HepG2 (cell line): Measurements from ENCODE around the gene SNAPIN. TPM values are rescaled to one million over a fixed set of nuclear protein-coding genes. Genes with fewer than 3 reads are reported as not detected.

Source experiments
- CAMTA2 ChIP-seq: sonication (generic); formaldehyde crosslinking; IDR thresholded peaks from 2 replicates; pipeline ENCODE4 v1.4.0; 2020; ENCODE audit warnings: mild to moderate bottlenecking, missing genetic modification reagents, borderline replicate concordance
- FLYWCH1 ChIP-seq: sonication (generic); formaldehyde crosslinking; IDR thresholded peaks from 2 replicates; pipeline ENCODE4 v1.8.1; 2023; ENCODE audit warnings: mild to moderate bottlenecking, missing genetic modification reagents
- FOXA3 ChIP-seq: IDR thresholded peaks from 2 replicates; pipeline ENCODE4 v1.6.1; 2016; ENCODE audit warnings: missing genetic modification reagents, missing compliant biosample characterization
- GATA4 ChIP-seq: sonication (generic); IDR thresholded peaks from 2 replicates; pipeline ENCODE4 v1.6.1; 2016; ENCODE audit warnings: antibody characterized with exemption, low read depth, borderline replicate concordance
- MED13 ChIP-seq: sonication (generic); formaldehyde crosslinking; IDR thresholded peaks from 2 replicates; pipeline ENCODE4 v1.5.0; 2020; ENCODE audit warnings: missing genetic modification reagents
- MED8 ChIP-seq: sonication (generic); formaldehyde crosslinking; IDR thresholded peaks from 2 replicates; pipeline ENCODE4 v1.8.1; 2023; ENCODE audit warnings: mild to moderate bottlenecking, missing genetic modification reagents; ENCODE audit not compliant: insufficient replicate concordance
- RFX5 ChIP-seq: IDR thresholded peaks from 2 replicates; pipeline ENCODE4 v1.6.1; 2011; ENCODE audit warnings: low read depth, low read length, improper control_type of control experiment
- SP2 ChIP-seq: sonication (generic); formaldehyde crosslinking; IDR thresholded peaks from 2 replicates; pipeline ENCODE4 v1.5.1; 2020; ENCODE audit warnings: mild to moderate bottlenecking, missing genetic modification reagents
- ZFP36 ChIP-seq: fragments of 150-350 bp; IDR thresholded peaks from 2 replicates; pipeline ENCODE4 v1.6.1; 2018; ENCODE audit warnings: borderline replicate concordance, low read length, low read depth; ENCODE audit not compliant: partially characterized antibody
- ZNF251 ChIP-seq: sonication (generic); formaldehyde crosslinking; IDR thresholded peaks from 2 replicates; pipeline ENCODE4 v1.9.0; 2021; ENCODE audit warnings: mild to moderate bottlenecking, missing genetic modification reagents
- ZNF460 ChIP-seq: sonication (generic); formaldehyde crosslinking; IDR thresholded peaks from 2 replicates; pipeline ENCODE4 v1.5.1; 2020; ENCODE audit warnings: missing genetic modification reagents, mild to moderate bottlenecking, borderline replicate concordance
- ZNF577 ChIP-seq: sonication (generic); formaldehyde crosslinking; IDR thresholded peaks from 2 replicates; pipeline ENCODE4 v1.4.0; 2020; ENCODE audit warnings: mild to moderate bottlenecking, low read depth, missing genetic modification reagents, borderline replicate concordance
- ZNF598 ChIP-seq: sonication (generic); formaldehyde crosslinking; IDR thresholded peaks from 2 replicates; pipeline ENCODE4 v1.5.1; 2020; ENCODE audit warnings: mild to moderate bottlenecking, missing genetic modification reagents, borderline replicate concordance
- ZNF749 ChIP-seq: sonication (generic); formaldehyde crosslinking; IDR thresholded peaks from 2 replicates; pipeline ENCODE4 v1.8.0; 2022; ENCODE audit warnings: mild to moderate bottlenecking, missing genetic modification reagents, moderate library complexity, borderline replicate concordance
- ZSCAN21 ChIP-seq: sonication (generic); formaldehyde crosslinking; IDR thresholded peaks from 2 replicates; pipeline ENCODE4 v1.8.0; 2022; ENCODE audit warnings: mild to moderate bottlenecking, missing genetic modification reagents, moderate library complexity, borderline replicate concordance
- polyA plus RNA-seq, 8 experiments: library from polyadenylated mRNA; depleted of rRNA in 3 of 8; stranded (reverse) in 7 of 8; unstranded in 1 of 8; fragments of >200 nt; fragmentation: Illumina TruSeq in 4 of 8; extraction: Trizol in 4 of 8; gene quantifications; 2 replicates each; pipeline versions ENCODE4 v1.2.1 to v1.2.3, GENCODE V29; 2011 to 2016; ENCODE audit warnings: low read depth in 4 of 8, missing spikeins in 1 of 8, mixed read lengths in 1 of 8; ENCODE audit not compliant: insufficient read depth in 1 of 8
- total RNA-seq, 5 experiments: library from RNA; depleted of rRNA; stranded (reverse); fragments of >200 nt; fragmentation: Illumina TruSeq; extraction: Trizol; gene quantifications; 2 replicates each; pipeline ENCODE4 v1.2.3, GENCODE V29; 2016; ENCODE audit warnings: low read depth in 1 of 5
- TF ChIP-seq, protein P1 (sequence below): sonication (generic); formaldehyde crosslinking; IDR thresholded peaks from 2 replicates; pipeline ENCODE4 v1.4.0; 2020; ENCODE audit warnings: missing genetic modification reagents
- TF ChIP-seq, protein P2 (sequence below): sonication (generic); formaldehyde crosslinking; IDR thresholded peaks from 2 replicates; pipeline ENCODE4 v1.5.1; 2020; ENCODE audit warnings: mild to moderate bottlenecking, missing genetic modification reagents, borderline replicate concordance
- TF ChIP-seq, protein P3 (sequence below): sonication (generic); formaldehyde crosslinking; IDR thresholded peaks from 2 replicates; pipeline ENCODE4 v1.8.0; 2022; ENCODE audit warnings: mild to moderate bottlenecking, missing genetic modification reagents, moderate library complexity
- TF ChIP-seq, protein P4 (sequence below): sonication (generic); formaldehyde crosslinking; IDR thresholded peaks from 2 replicates; pipeline ENCODE4 v1.4.0; 2020; ENCODE audit warnings: missing genetic modification reagents; ENCODE audit errors: not compliant biosample characterization

Gene SNAPIN
- total and polyA plus RNA-seq, 2 of the 13 experiments (the other 11 are each of a cell fraction or from before 2014, with no cell fraction given) = 23.9 to 25.7 TPM

DNA sequence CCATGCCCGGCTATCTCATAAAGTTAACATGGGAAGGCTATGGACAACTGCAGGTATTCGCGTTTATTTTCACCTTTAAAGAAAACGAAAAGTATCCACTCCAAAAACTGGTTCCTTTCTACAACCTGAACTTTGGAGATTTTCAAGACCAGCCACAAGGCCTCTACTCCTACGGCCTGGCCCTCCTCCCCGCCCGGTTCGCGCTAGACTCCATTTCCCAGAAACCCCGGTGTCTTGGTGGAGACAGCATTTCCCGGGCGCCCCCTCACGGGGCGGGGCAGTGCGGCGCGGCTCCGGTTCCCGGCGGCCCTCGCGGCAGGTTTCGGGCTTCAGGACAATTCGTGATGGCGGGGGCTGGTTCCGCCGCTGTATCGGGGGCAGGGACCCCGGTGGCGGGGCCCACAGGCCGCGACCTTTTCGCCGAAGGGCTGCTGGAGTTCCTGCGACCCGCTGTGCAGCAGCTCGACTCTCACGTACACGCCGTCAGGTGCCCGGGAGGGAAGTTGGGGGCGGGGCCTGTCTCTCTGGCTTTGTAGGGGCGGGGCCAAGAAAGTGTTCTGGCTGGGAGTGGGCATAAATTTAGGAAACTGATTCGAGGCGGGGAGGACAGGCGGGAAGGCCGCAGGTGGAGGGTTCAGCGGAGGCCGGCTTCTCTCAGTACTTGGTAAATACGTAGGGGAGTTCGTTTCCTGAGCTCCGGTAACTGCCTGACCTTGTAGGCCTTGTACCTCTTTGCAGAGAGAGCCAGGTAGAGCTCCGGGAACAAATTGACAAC, at the start of gene SNAPIN (continued):
- TF ChIP-seq FLYWCH1 (no peak), ZNF577 (CRISPR knock-in tag) (no peak), SP2 (CRISPR knock-in tag) (peak; percentile 37; the same call in 1 of the 2 replicates), ZNF749 (CRISPR knock-in tag) (no peak), FOXA3 (CRISPR knock-in tag) (no peak; the same call in none of the 2 replicates), GATA4 (no peak), CAMTA2 (CRISPR knock-in tag) (no peak), ZFP36 (no peak), ZNF460 (no peak), ZSCAN21 (CRISPR knock-in tag) (0 out of 2 replicates have a peak, but pooled peaks have one; percentile 37), ZNF598 (no peak), MED13 (peak; percentile 60; the same call in 1 of the 2 replicates), ZNF251 (CRISPR knock-in tag) (no peak), RFX5 (no peak), MED8 (CRISPR knock-in tag) (peak; percentile 74)
- TF ChIP-seq, protein P1, sequence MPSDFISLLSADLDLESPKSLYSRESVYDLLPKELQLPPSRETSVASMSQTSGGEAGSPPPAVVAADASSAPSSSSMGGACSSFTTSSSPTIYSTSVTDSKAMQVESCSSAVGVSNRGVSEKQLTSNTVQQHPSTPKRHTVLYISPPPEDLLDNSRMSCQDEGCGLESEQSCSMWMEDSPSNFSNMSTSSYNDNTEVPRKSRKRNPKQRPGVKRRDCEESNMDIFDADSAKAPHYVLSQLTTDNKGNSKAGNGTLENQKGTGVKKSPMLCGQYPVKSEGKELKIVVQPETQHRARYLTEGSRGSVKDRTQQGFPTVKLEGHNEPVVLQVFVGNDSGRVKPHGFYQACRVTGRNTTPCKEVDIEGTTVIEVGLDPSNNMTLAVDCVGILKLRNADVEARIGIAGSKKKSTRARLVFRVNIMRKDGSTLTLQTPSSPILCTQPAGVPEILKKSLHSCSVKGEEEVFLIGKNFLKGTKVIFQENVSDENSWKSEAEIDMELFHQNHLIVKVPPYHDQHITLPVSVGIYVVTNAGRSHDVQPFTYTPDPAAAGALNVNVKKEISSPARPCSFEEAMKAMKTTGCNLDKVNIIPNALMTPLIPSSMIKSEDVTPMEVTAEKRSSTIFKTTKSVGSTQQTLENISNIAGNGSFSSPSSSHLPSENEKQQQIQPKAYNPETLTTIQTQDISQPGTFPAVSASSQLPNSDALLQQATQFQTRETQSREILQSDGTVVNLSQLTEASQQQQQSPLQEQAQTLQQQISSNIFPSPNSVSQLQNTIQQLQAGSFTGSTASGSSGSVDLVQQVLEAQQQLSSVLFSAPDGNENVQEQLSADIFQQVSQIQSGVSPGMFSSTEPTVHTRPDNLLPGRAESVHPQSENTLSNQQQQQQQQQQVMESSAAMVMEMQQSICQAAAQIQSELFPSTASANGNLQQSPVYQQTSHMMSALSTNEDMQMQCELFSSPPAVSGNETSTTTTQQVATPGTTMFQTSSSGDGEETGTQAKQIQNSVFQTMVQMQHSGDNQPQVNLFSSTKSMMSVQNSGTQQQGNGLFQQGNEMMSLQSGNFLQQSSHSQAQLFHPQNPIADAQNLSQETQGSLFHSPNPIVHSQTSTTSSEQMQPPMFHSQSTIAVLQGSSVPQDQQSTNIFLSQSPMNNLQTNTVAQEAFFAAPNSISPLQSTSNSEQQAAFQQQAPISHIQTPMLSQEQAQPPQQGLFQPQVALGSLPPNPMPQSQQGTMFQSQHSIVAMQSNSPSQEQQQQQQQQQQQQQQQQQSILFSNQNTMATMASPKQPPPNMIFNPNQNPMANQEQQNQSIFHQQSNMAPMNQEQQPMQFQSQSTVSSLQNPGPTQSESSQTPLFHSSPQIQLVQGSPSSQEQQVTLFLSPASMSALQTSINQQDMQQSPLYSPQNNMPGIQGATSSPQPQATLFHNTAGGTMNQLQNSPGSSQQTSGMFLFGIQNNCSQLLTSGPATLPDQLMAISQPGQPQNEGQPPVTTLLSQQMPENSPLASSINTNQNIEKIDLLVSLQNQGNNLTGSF (CRISPR knock-in tag) = no peak
- TF ChIP-seq, protein P2, sequence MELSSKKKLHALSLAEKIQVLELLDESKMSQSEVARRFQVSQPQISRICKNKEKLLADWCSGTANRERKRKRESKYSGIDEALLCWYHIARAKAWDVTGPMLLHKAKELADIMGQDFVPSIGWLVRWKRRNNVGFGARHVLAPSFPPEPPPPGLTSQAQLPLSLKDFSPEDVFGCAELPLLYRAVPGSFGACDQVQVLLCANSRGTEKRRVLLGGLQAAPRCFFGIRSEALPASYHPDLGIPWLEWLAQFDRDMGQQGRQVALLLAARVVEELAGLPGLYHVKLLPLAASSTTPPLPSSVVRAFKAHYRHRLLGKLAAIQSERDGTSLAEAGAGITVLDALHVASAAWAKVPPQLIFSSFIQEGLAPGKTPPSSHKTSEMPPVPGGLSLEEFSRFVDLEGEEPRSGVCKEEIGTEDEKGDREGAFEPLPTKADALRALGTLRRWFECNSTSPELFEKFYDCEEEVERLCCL (CRISPR knock-in tag) = no peak
- TF ChIP-seq, protein P3, sequence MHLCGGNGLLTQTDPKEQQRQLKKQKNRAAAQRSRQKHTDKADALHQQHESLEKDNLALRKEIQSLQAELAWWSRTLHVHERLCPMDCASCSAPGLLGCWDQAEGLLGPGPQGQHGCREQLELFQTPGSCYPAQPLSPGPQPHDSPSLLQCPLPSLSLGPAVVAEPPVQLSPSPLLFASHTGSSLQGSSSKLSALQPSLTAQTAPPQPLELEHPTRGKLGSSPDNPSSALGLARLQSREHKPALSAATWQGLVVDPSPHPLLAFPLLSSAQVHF = peak; percentile 68; the same call in 1 of the 2 replicates
- TF ChIP-seq, protein P4, sequence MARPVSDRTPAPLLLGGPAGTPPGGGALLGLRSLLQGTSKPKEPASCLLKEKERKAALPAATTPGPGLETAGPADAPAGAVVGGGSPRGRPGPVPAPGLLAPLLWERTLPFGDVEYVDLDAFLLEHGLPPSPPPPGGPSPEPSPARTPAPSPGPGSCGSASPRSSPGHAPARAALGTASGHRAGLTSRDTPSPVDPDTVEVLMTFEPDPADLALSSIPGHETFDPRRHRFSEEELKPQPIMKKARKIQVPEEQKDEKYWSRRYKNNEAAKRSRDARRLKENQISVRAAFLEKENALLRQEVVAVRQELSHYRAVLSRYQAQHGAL (CRISPR knock-in tag) = no peak
